Stromal cell of bone marrow (primary cell): ENCODE results near the gene TMEM59L.

Experiments used
- DNase-seq: peaks from one replicate; pipeline ENCODE4 v3.0.0-alpha.2; 2012; ENCODE audit warnings: low read depth

TMEM59L gene

DNA sequence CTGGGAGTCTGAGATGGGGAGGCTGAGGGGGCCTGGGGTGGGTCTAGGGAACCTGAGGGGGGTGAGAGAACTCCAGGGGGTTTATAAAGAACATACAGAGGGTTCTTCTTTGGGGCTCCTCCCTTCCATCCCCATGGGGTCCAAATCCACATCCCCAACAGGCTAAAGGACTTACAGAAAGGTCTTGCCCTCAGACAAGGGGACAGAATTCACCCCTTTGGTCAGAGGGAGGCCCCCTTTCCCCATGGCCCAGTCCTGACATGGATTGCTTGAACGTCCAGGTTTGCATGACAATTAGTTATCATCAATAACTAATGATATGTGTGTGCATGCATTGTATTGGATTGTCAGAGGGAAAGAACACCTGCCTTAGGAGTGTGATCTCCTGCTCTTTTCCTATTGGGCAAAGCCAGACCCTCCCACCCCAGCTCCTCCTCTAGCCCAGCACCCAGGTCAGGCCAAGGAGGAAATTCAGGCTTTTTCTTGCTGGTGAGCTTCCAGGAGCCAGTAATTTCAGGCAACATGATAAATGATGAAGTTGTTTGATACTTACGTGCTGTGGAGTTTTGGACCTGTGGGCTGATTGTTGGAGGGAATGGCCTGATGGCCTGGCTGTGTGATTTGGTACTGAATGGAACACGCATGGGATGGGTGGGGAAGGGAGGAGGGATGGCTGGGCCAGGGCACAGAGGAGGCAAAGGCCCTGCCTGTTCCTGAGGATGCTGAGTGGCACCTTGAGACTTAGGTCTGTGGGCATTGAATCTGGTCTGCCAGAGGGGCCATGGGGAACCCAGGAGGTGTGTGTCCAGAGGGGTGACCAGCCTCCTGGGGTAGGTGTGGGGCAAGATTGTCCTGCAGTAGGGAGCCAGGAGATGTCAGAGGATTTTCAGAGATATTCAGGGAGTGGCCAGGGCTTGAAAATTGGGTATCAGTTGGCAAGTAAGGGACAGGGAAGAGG lies 25.3 kb downstream of the TMEM59L start:
- DNase-seq = no peak

DNA sequence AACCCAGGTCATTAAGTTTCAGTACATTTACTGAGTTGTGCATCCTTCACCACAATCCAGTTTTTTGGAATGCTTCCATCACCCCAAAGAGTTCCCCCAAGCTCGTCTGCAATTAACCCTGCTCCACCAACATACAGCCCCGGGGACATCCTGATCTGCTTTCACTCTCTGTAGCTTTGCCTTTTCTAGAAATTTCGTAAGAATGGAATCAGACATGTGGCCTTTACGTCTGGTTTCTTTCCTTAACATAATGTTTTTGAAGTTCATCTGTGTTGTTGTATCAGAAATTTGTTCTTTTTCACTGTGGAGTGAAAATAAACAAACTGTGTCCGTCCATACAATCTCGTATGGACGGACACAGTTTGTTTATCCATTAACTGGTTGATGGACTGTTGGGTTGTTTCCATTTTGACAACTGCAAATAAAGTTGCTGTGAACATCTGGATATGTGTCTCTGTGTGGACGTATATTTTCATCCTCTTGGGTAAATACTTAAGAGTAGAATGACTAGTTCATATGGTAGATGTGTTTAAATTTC lies 27.1 kb downstream of the TMEM59L start:
- DNase-seq = no peak

- DNase-seq = no peak
Measured at GRCh38 chr19:18644196-18645034, 31.7 kb downstream of the TMEM59L start.

DNA sequence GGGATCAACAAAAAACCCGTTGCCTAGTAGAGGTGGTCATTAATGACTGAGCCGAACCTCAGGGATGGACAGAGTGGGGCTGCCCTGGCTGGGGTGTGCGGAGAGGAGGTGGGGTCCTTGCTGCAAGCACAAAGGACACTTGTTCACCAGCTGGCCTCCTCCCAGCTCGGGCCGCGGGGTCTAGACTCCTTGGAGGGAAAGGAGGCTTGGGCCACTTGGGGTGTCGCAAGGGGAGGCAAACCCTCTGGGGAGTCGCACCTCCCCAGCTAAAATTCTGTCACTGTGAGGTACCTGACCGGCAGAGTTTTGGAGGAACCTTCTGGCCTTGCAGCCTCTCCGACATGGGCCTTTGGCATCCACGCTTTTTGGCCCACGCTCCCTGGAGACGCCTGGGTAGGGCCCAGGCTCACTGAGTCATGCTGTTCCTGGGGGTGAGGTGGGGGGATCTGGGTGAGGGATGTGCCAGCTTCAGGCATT lies 32.4 kb downstream of the TMEM59L start:
- no peak for DNase-seq

DNA sequence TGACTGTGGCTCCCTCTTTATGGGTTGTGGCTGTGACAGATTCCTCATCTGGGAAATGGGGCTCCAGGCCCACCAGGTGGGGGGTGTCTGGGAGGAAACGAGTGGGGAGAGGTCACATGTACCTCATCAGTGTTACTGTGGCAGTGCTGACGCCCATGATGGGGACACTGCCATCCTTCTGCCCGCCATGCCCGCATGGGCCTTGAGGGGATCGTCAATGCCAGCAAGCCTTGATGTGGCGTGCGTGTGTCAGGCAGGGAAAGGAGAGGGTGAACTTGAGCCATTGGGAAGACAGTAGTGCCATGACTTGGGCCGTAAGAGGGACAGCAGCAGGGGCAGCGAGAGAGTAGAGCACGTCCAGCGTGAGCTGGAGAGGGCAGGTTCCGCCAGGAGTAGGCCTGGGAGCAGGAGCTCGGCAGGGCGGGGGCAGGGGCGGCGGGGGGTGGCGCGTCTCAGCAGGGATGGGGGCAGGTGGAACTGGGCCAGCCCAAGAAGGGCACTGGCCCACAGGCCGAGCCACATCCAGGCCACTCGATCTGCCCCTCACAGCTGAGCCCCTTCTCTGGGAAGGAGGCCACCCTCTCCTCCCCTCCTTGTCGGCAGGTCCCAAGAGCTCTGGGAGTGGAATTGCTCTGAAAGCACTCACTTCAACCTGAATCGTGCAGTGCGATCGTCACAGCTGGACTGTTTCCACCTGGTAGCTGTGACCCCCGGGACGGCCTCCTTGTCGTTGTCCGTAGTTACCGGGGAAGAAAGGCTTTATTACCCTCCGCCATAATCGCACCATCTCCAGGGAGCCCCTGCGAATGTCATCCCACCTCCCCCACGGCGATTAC lies 34.1 kb downstream of the TMEM59L start:
- DNase-seq = no peak

DNA sequence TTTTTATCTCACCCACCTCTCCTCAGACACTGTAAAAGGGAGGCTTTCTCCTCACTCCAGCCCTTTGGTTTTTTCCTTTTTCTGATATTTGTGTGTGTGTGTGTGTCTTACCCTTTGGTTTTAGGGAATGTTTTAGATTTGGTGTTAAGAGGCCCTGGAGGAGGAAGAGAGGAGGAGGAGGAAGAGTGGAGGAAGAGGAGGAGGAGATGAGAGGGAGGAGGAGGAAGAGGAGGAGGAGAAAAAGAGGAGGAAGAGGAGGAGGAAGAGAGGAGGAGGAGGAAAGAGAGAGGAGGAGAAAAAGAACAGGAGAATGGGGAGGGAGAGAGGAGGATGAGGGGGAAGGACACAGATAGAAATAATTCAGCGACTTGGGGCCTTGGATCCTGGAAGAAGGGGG lies 34.7 kb downstream of the TMEM59L start:
- DNase-seq = no peak

DNA sequence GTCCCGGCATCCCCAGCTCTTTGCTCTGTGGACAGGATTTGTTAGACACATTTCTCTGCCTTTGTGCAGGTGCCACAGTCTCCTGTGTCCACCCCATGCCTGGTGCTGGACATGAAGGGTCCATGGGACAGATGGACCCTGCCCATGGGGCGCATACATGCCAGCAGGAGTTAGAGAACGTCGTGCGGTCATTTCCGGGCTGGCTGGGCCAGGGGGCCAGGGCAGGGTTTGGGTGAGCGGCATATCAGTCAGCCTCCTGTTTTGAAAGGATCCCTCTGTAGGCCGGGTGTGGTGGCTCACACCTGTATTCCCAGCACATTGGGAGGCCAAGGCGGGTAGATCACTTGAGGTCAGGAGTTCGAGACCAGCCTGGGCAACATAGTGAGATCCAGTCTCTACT lies 35.1 kb downstream of the TMEM59L start:
- DNase-seq = no peak

DNA sequence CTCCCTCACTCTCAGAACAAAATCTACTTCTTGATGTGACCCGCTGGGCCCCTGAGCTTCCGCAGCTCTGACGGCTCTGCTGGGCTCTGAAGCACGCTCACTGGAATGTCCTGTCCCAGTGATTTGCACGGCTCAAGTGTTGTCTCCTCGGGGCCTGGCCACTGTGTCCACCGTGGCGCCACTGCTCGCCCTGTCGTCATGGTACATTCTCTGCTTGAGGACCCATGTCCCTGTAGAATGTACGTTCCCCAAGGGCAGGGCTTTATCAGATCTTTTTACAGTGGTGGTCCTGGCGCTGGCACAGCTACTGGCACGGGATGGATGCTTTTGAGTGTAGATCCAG lies 36.3 kb downstream of the TMEM59L start:
- no peak for DNase-seq

DNA sequence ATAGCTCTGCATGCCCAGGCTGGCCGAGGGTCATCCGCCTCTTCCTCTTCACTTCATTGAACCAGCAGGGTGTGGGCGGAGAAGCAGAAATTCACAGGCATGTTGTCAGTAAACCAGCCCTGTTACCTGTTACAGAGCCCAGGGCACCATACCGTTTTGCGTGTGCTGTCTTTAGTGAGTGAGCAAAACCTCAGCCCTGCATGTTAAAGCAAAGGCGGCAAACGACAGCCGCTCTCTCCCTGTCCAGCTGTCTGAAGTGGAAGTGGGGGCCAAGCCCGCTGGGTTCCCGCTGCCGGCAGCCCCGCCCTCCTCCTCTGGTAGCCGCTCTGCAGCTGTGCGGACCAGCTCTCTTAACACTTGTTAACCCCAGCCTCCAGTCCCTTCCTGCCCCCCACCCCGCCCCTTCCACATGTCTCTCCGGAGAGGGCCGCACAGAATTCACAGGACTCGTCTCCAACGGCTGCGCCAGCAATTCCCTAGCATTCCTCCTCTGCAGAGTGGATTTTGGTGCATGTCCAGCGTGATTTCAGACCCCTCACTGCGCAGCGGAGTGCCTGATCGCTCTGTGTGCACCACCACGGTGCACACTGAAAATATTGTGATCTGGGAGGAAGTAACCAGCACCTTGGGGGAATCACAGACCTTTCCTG lies 36.8 kb downstream of the TMEM59L start:
- peak; percentile 21 for DNase-seq

DNA sequence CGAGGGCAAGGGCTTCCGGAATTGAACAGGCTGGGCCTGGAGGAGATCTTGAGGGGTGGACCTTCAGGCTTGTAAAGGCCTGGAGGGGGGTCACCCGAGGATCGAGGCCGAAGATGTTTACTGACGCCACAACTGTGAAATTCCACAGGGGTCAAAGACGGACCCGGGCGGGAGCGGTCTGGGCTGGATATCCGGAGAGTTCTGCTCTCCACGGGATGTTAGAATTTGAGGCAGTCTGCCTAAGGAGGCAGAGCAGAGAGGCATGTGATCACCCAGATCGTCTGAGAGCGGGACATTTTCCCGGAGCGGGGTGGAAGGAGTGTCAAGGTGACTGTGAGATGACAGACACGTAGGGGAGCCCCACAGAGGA lies 37.3 kb downstream of the TMEM59L start:
- DNase-seq = peak; percentile 43

GRCh38 chr19:18650468-18651041 lies 37.9 kb downstream of the TMEM59L start:
- peak; percentile 84 for DNase-seq

- DNase-seq = no peak
Measured at GRCh38 chr19:18651300-18651699, 38.6 kb downstream of the TMEM59L start.

GRCh38 chr19:18651733-18652132 lies 39.1 kb downstream of the TMEM59L start:
- DNase-seq = no peak

- no peak for DNase-seq
Measured at GRCh38 chr19:18653853-18654252, 41.2 kb downstream of the TMEM59L start.

DNA sequence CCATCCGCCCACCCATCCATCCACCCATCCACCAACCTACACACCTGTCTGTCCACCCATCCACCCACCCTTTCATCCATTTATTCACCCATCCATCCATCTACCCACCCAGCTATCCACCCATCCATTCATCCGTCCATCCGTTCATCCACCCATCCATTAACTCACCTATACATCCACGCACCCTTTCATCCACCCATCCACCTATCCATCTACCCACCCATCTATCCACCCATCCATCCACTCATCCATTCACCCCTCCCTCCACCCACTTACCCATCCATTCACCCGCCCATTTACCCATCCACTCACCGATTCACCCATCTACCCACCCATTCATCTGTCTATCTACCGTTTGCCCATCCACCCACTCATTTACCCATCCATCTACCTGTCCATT lies 41.8 kb downstream of the TMEM59L start:
- no peak for DNase-seq

GRCh38 chr19:18655173-18655844 lies 42.6 kb downstream of the TMEM59L start:
- DNase-seq = no peak

DNA sequence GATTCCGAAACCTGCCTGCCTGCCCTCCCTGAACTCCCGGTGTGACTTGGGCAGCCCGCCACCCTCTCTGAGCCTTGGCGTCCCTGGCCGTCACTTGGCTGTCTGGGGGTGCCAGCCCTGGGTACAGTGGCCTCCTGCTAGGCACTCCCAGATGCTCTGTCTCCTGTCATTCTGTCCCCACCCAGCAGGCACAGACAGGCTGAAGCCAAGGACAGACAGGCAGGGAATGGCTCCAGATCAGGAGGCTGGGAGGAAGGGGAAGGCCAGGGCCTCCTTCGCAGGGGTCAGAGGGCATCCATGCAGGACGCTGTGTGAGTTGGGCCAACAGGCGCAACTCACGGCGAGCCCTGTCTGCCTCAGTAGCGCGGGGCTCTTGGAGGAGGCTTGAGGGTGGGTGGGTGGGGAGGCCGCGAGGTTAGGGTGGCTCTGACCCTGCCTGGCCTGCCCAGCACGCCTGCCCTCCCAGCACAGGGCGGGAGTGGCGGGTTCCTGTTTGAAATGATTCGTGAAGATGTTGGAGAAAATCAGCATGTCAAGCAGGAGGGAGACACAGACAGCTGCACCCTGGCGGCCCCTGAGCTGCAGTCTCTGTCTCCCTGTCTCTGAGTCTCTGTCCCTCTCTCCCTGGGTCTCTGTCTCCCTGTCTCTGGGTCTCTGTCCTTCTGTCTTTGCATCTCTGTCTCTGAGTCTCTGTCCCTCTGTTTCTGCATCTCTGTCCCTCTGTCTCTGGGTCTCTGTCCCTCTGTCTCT lies 43.8 kb downstream of the TMEM59L start:
- no peak for DNase-seq

DNA sequence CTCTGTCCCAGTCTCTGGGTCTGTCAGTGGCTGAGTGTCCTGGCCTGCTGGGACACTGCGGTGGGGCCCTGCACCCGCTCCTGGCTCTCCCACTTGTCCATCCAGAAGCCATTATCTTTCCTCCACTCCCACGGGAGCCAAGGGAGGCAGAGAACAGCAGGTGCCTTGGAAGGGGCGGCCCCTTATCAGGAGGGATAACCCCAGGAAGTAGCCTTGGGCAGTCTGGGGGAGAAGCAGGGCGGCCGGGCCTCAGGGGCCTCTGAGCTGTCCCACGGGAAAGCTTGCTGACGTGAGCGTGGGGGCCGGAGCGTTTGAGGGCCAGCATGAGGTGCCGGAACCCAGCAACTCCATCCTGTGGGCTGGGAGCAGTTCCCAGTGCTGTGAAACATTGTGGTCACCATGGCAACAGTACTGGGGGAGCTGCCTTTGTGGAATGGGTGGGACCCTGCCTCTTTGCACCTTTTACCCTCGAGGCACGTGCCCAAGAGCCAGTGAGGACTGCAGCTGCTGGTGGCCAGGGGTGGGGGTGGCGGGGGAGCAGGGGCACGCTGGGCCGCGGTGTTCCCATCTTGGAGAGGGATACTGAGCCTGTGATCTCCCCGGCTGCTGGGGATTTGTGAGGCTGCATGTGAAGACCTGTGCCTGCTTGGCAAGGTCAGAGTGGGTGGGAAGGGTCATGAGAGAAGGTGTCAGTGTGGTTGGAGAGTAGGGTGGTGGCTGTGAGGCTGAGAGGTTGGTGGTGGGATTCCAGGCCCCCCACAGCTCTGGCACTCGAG lies 45.1 kb downstream of the TMEM59L start:
- peak; percentile 56 for DNase-seq

GRCh38 chr19:18658366-18658855 lies 45.7 kb downstream of the TMEM59L start:
- DNase-seq = no peak
